GM19463 (cell line): ENCODE results near the gene CTNND2.
A peak's percentile ranks its signal among the peaks of the same experiment; 100 is the strongest.
"Not testable (repeated sequence)": the region's sequence is repeated elsewhere in the genome, so short reads cannot be mapped to it uniquely, and the experiment has no call there.

ENCODE experiments used
- ATAC-seq: cut with Tn5 transposase; IDR thresholded peaks from one replicate; pipeline ENCODE4 v1.9.1; 2021; ENCODE audit warnings: mild to moderate bottlenecking, moderate library complexity; ENCODE audit not compliant: unreplicated experiment

CTNND2 gene

GRCh38 chr5:11004523-11004922 lies 899.7 kb downstream of the CTNND2 start:
- ATAC-seq: not testable (repeated sequence)

GRCh38 chr5:11000515-11001353 lies 903.5 kb downstream of the CTNND2 start:
- no peak for ATAC-seq

- no peak for ATAC-seq
These were observed 904.5 kb downstream of the CTNND2 start for GRCh38 chr5:10999714-11000113.

GRCh38 chr5:10995891-10996290 lies 908.4 kb downstream of the CTNND2 start:
- ATAC-seq: no peak

GRCh38 chr5:10994091-10994986 lies 909.9 kb downstream of the CTNND2 start:
- ATAC-seq: no peak

- no peak for ATAC-seq
These were observed 913.6 kb downstream of the CTNND2 start for GRCh38 chr5:10990634-10991033.

GRCh38 chr5:10989577-10990263 lies 914.5 kb downstream of the CTNND2 start:
- no peak for ATAC-seq

GRCh38 chr5:10988622-10989021 lies 915.6 kb downstream of the CTNND2 start:
- no peak for ATAC-seq

GRCh38 chr5:10987925-10988504 lies 916.2 kb downstream of the CTNND2 start:
- peak; percentile 87 for ATAC-seq

- ATAC-seq: no peak
These were observed 916.8 kb downstream of the CTNND2 start for GRCh38 chr5:10987276-10987924.

GRCh38 chr5:10985721-10986110 lies 918.5 kb downstream of the CTNND2 start:
- ATAC-seq: peak; percentile 47

GRCh38 chr5:10985091-10985720 lies 919.0 kb downstream of the CTNND2 start:
- ATAC-seq: no peak

GRCh38 chr5:10984021-10984715 lies 920.1 kb downstream of the CTNND2 start:
- no peak for ATAC-seq

GRCh38 chr5:10982626-10983025 lies 921.6 kb downstream of the CTNND2 start:
- no peak for ATAC-seq

- no peak for ATAC-seq
These were observed 922.3 kb downstream of the CTNND2 start for GRCh38 chr5:10981932-10982331.

GRCh38 chr5:10977011-10977410 lies 927.2 kb downstream of the CTNND2 start:
- no peak for ATAC-seq

GRCh38 chr5:10975945-10976344 lies 928.3 kb downstream of the CTNND2 start:
- ATAC-seq: no peak

GRCh38 chr5:10974850-10975249 lies 929.4 kb downstream of the CTNND2 start:
- ATAC-seq: no peak

GRCh38 chr5:10973316-10973715 lies 930.9 kb downstream of the CTNND2 start:
- ATAC-seq: no peak
